ENCODE results near the gene DGUOK. TPM values are rescaled to one million over a fixed set of nuclear protein-coding genes. Genes with fewer than 3 reads are reported as not detected.

The DGUOK gene
- total RNA-seq, 1 experiment from 2014 or later, result 130 TPM

GRCh38 chr2:73956218-73956865 is 29.7 kb downstream of the DGUOK start:
- DNase-seq, result no peak
- H3K36me3 ChIP-seq (ENCODE audit: insufficient read depth, low read length), result peaks cover 69% of the 10 kb centered on the region
- no peak overlapping the region for H2AFZ ChIP-seq (ENCODE audit: low read length)
- H3K4me1 ChIP-seq (ENCODE audit: low read length), result no peaks in the 10 kb centered on the region
- H3K4me3 ChIP-seq (ENCODE audit: low read length), result no peak overlapping the region
- H3K79me2 ChIP-seq (ENCODE audit: low read length), result 0 out of 2 replicates have a peak, but pooled peaks cover 5% of the 10 kb centered on the region
- no peaks in the 10 kb centered on the region for H3K9me2 ChIP-seq (replicated peaks; ENCODE audit: insufficient read depth, low read length)
- no peak overlapping the region for H3K27ac ChIP-seq (ENCODE audit: low read length)
- H3K4me2 ChIP-seq (ENCODE audit: low read depth, low read length, poor library complexity, severe bottlenecking), result no peak overlapping the region
- peaks cover 47% of the 10 kb centered on the region for H4K20me1 ChIP-seq (ENCODE audit: insufficient read depth, low read depth, low read length)
- no peaks in the 10 kb centered on the region for H3K27me3 ChIP-seq (ENCODE audit: low read length)
- H3K9ac ChIP-seq (ENCODE audit: low read length), result no peak overlapping the region
- no peaks in the 10 kb centered on the region for H3K9me3 ChIP-seq (ENCODE audit: low read length)

DNA sequence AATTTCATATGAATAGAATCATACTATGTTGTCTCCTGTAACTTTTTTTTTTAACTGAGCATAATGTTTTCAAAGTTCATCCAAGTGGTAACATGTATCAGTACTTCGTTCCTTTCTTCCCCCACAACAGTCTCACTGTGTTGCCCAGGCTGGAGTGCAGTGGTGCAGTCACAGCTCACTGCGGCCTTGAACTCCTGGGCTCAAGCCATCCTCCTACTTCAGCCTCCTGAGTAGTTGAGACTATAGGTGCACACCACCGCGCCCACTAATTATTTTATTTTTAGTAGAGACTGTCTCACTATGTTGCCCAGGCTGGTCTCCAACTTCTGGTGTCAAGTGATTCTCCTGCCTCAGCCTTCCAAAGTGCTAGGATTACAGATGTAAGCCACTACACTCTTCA is 34.6 kb downstream of the DGUOK start:
- no peaks in the 10 kb centered on the region for H3K79me2 ChIP-seq (ENCODE audit: low read length)
- peaks cover 32% of the 10 kb centered on the region for H3K36me3 ChIP-seq (ENCODE audit: insufficient read depth, low read length)
- no peak overlapping the region for H2AFZ ChIP-seq (ENCODE audit: low read length)
- H3K27ac ChIP-seq (ENCODE audit: low read length), result no peak overlapping the region
- no peaks in the 10 kb centered on the region for H3K9me3 ChIP-seq (ENCODE audit: low read length)
- no peak overlapping the region for H3K4me2 ChIP-seq (ENCODE audit: low read depth, low read length, poor library complexity, severe bottlenecking)
- no peak overlapping the region for H3K4me3 ChIP-seq (ENCODE audit: low read length)
- H3K9ac ChIP-seq (ENCODE audit: low read length), result no peak overlapping the region
- H3K9me2 ChIP-seq (replicated peaks; ENCODE audit: insufficient read depth, low read length), result no peaks in the 10 kb centered on the region
- H4K20me1 ChIP-seq (ENCODE audit: insufficient read depth, low read depth, low read length), result peaks cover 24% of the 10 kb centered on the region; the same call in 1 of the 2 replicates
- no peaks in the 10 kb centered on the region for H3K4me1 ChIP-seq (ENCODE audit: low read length)
- no peaks in the 10 kb centered on the region for H3K27me3 ChIP-seq (ENCODE audit: low read length)
- DNase-seq, result no peak

DNA sequence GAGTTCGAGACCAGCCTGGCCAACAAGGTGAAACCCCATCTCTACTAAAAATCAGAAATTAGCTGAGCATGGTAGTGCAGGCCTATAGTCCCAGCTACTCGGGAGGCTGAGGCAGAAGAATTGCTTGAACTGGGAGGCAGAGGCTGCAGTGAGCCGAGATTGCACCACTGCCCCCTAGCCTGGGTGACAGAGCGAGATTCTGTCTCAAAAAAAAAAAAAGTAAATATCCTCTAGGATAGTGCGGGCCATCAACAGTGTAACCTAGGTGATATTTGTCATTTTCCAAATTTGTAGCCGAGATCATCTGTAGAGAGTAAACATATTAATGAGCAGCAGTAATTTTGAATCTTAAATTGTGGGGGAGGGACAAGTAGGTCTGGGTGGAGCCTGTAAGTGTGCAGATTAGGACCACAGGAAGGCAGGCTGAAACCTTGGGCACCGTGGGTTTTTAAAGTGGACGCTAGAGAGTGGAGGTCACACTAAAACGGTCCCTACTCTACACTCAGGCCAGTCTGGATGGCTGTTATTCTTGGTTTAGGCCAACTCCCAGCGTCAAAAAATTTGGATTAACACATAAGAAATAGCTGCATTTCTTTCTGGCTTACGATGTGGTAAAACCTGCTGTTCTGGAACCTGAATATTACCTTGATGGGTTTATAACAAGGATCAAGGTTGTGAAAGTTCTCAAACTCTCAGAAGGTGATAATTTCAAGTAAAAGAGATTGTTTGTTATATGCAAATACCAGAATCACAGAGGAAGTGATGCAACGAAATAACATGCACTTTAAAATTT is 35.3 kb downstream of the DGUOK start:
- Histone ChIP-seq H3K9me3 (ENCODE audit: low read length) (no peaks in the 10 kb centered on the region), H3K27me3 (ENCODE audit: low read length) (no peaks in the 10 kb centered on the region), H3K4me3 (ENCODE audit: low read length) (no peak overlapping the region), H2AFZ (ENCODE audit: low read length) (no peak overlapping the region), H3K79me2 (ENCODE audit: low read length) (no peaks in the 10 kb centered on the region), H3K9ac (ENCODE audit: low read length) (no peak overlapping the region), H3K36me3 (ENCODE audit: insufficient read depth, low read length) (peaks cover 25% of the 10 kb centered on the region), H3K9me2 (replicated peaks; ENCODE audit: insufficient read depth, low read length) (no peaks in the 10 kb centered on the region), H3K27ac (ENCODE audit: low read length) (no peak overlapping the region), H3K4me1 (ENCODE audit: low read length) (no peaks in the 10 kb centered on the region), H3K4me2 (ENCODE audit: low read depth, low read length, poor library complexity, severe bottlenecking) (no peak overlapping the region), H4K20me1 (ENCODE audit: insufficient read depth, low read depth, low read length) (peaks cover 20% of the 10 kb centered on the region; the same call in 1 of the 2 replicates)
- DNase-seq, result peak; percentile 51

DNA sequence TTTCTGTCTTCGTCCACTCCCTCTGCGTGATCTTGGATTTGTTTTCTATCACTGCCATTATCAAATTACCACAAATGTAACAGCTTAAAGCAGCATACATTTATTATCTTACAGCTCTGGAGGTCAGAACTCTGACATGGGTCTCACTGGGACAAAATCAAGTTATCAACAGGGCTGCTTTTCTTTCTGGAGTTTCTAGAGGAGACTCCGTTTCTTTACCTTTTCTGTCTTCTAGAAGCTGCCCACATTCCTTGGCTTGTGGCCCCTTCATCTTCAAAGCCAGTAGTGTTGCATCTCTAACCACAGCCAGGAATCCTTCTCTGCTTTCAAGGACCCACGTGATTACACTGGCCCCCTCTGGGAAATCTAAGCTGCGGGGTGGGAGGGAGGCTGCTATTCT is 36.1 kb downstream of the DGUOK start:
- Histone ChIP-seq H3K27ac (ENCODE audit: low read length) (no peak overlapping the region), H2AFZ (ENCODE audit: low read length) (no peak overlapping the region), H3K27me3 (ENCODE audit: low read length) (no peaks in the 10 kb centered on the region), H3K9me3 (ENCODE audit: low read length) (no peaks in the 10 kb centered on the region), H3K9ac (ENCODE audit: low read length) (no peak overlapping the region), H3K36me3 (ENCODE audit: insufficient read depth, low read length) (peaks cover 20% of the 10 kb centered on the region), H3K4me1 (ENCODE audit: low read length) (no peaks in the 10 kb centered on the region), H3K4me3 (ENCODE audit: low read length) (no peak overlapping the region), H4K20me1 (ENCODE audit: insufficient read depth, low read depth, low read length) (peaks cover 12% of the 10 kb centered on the region; the same call in 1 of the 2 replicates), H3K9me2 (replicated peaks; ENCODE audit: insufficient read depth, low read length) (no peaks in the 10 kb centered on the region), H3K4me2 (ENCODE audit: low read depth, low read length, poor library complexity, severe bottlenecking) (no peak overlapping the region), H3K79me2 (ENCODE audit: low read length) (no peaks in the 10 kb centered on the region)
- no peak for DNase-seq

DNA sequence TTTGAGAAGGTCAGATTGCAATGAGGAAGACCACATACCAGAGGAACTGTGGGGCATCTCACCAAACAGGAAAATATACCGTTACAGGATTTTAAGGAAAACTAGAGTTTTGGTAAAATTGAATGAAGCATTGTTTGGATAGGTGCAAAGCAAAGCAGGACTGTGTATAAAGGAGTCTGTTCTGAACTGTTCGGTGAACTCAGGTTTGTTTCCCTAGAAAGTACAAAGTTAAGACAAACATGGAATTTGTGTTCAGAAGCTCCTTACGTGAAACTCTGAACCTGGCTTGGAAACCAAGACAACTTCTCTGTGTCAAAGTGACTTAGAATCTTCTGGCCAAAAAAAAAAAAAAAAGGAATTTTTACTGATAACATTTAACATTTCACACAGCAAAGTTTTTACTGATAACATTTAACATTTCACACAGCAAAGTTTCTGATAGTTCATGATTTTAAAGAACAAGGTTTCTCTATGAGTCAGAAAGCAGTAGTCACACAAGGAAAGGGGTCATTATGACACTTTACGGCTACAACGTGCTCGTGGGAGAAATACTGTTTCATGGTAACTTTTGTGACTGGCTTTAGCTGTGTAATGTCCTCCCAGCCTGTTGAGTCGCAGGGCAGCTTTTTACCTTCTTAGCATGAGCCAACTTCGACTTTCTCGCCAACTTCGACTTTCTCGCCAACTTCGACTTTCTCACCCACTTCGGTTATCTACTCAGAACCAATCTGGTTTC is 36.9 kb downstream of the DGUOK start:
- H3K79me2 ChIP-seq (ENCODE audit: low read length), result no peaks in the 10 kb centered on the region
- H3K27me3 ChIP-seq (ENCODE audit: low read length), result no peaks in the 10 kb centered on the region
- H3K4me3 ChIP-seq (ENCODE audit: low read length), result no peak overlapping the region
- H3K9ac ChIP-seq (ENCODE audit: low read length), result no peak overlapping the region
- no peaks in the 10 kb centered on the region for H3K4me1 ChIP-seq (ENCODE audit: low read length)
- peaks cover 13% of the 10 kb centered on the region for H3K36me3 ChIP-seq (ENCODE audit: insufficient read depth, low read length)
- H3K27ac ChIP-seq (ENCODE audit: low read length), result no peak overlapping the region
- no peak for DNase-seq
- H4K20me1 ChIP-seq (ENCODE audit: insufficient read depth, low read depth, low read length), result peaks cover 4% of the 10 kb centered on the region; the same call in 1 of the 2 replicates
- no peak overlapping the region for H2AFZ ChIP-seq (ENCODE audit: low read length)
- no peaks in the 10 kb centered on the region for H3K9me3 ChIP-seq (ENCODE audit: low read length)
- no peak overlapping the region for H3K4me2 ChIP-seq (ENCODE audit: low read depth, low read length, poor library complexity, severe bottlenecking)
- H3K9me2 ChIP-seq (replicated peaks; ENCODE audit: insufficient read depth, low read length), result no peaks in the 10 kb centered on the region

GRCh38 chr2:73964223-73964622 is 37.5 kb downstream of the DGUOK start:
- Histone ChIP-seq H3K4me3 (ENCODE audit: low read length) (no peak overlapping the region), H3K9me2 (replicated peaks; ENCODE audit: insufficient read depth, low read length) (no peaks in the 10 kb centered on the region), H2AFZ (ENCODE audit: low read length) (no peak overlapping the region), H3K9ac (ENCODE audit: low read length) (no peak overlapping the region), H4K20me1 (ENCODE audit: insufficient read depth, low read depth, low read length) (peaks cover 3% of the 10 kb centered on the region; the same call in 1 of the 2 replicates), H3K27me3 (ENCODE audit: low read length) (no peaks in the 10 kb centered on the region), H3K4me2 (ENCODE audit: low read depth, low read length, poor library complexity, severe bottlenecking) (no peak overlapping the region), H3K27ac (ENCODE audit: low read length) (no peak overlapping the region), H3K4me1 (ENCODE audit: low read length) (no peaks in the 10 kb centered on the region), H3K79me2 (ENCODE audit: low read length) (no peaks in the 10 kb centered on the region), H3K9me3 (ENCODE audit: low read length) (no peaks in the 10 kb centered on the region), H3K36me3 (ENCODE audit: insufficient read depth, low read length) (peaks cover 6% of the 10 kb centered on the region)
- no peak for DNase-seq

DNA sequence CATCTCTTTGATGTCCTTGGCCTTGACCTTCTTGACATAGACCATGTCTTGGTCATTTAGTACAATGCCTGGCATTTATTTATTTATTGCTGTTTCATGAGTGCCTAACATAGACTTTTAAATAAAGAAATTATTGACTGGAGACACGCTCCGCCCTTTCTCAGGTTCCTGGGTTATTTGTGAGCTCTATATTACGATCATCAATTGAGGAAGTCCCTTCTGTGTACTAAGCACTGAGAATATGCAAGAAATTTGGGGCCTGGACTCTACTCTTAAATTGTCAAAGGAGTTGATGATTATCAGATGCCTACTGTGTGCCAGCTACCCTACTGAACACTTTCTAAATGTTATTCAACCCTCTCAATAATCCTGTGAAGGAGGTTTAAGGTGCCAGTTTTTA is 38.4 kb downstream of the DGUOK start:
- H2AFZ ChIP-seq (ENCODE audit: low read length), result no peak overlapping the region
- H3K9me2 ChIP-seq (replicated peaks; ENCODE audit: insufficient read depth, low read length), result no peaks in the 10 kb centered on the region
- no peaks in the 10 kb centered on the region for H3K9me3 ChIP-seq (ENCODE audit: low read length)
- H3K27ac ChIP-seq (ENCODE audit: low read length), result no peak overlapping the region
- H4K20me1 ChIP-seq (ENCODE audit: insufficient read depth, low read depth, low read length), result 0 out of 2 replicates have a peak, but pooled peaks cover 3% of the 10 kb centered on the region
- no peak overlapping the region for H3K9ac ChIP-seq (ENCODE audit: low read length)
- H3K36me3 ChIP-seq (ENCODE audit: insufficient read depth, low read length), result no peaks in the 10 kb centered on the region
- no peak overlapping the region for H3K4me2 ChIP-seq (ENCODE audit: low read depth, low read length, poor library complexity, severe bottlenecking)
- DNase-seq, result no peak
- H3K4me3 ChIP-seq (ENCODE audit: low read length), result no peak overlapping the region
- H3K27me3 ChIP-seq (ENCODE audit: low read length), result no peaks in the 10 kb centered on the region
- H3K79me2 ChIP-seq (ENCODE audit: low read length), result no peaks in the 10 kb centered on the region
- H3K4me1 ChIP-seq (ENCODE audit: low read length), result no peaks in the 10 kb centered on the region

DNA sequence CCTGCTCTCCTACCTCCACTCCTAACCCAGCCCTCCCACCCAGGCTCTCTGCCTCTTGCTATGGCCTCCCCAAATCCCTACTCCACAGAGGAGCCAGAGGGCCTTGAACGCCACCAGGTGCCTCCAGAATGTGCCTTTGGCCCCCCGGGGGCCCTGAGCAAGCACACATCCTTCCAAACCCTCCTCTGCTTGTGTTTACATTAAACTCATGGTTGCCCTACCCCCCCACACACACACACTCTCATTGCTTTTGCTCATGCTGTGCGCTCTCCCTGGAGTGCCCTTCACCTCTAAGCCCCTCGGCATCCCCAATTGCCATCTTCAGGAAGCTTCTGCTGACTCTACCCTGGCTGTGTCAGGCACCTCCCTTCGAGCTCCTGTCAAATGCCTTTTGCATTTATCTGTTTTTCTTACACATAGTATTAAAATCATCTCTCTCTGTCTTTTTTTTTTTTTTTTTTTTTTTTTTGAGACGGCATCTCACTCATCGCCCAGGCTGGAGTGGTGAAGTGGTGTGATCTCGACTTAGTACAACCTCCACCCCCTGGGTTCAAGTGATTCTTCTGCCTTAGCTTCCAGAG is 41.8 kb downstream of the DGUOK start:
- H2AFZ ChIP-seq (ENCODE audit: low read length), result no peak overlapping the region

More for the DNA sequence above, 41.8 kb downstream of the DGUOK start:
- Histone ChIP-seq H3K4me1 (ENCODE audit: low read length) (peaks cover 21% of the 10 kb centered on the region), H3K4me2 (ENCODE audit: low read depth, low read length, poor library complexity, severe bottlenecking) (no peak overlapping the region), H3K36me3 (ENCODE audit: insufficient read depth, low read length) (no peaks in the 10 kb centered on the region), H3K9me3 (ENCODE audit: low read length) (no peaks in the 10 kb centered on the region), H3K79me2 (ENCODE audit: low read length) (no peaks in the 10 kb centered on the region), H4K20me1 (ENCODE audit: insufficient read depth, low read depth, low read length) (peaks cover 15% of the 10 kb centered on the region; the same call in 1 of the 2 replicates), H3K9me2 (replicated peaks; ENCODE audit: insufficient read depth, low read length) (no peaks in the 10 kb centered on the region), H3K27ac (ENCODE audit: low read length) (no peak overlapping the region), H3K9ac (ENCODE audit: low read length) (no peak overlapping the region), H3K4me3 (ENCODE audit: low read length) (no peak overlapping the region), H3K27me3 (ENCODE audit: low read length) (no peaks in the 10 kb centered on the region)
- DNase-seq, result no peak

Measured in Karpas-422 (cell line).